ENCODE results near the gene GLI3. TPM values are rescaled to one million over a fixed set of nuclear protein-coding genes. Genes with fewer than 3 reads are reported as not detected.

GLI3 gene
- total RNA-seq, 5 donors from 2014 or later (not counting 1 experiment from before 2014, with no cell fraction given): 0.10 to 0.79 (median 0.32) TPM; not detected in 1

- H3K27ac ChIP-seq (ENCODE audit: low read length): no peak overlapping the region
- peaks cover 0 to 9% of the 10 kb centered on the region in 2 experiments for H3K4me1 ChIP-seq (ENCODE audit: control insufficient read depth in 1 of 2, extremely low read depth in 1 of 2, insufficient read depth in 2 of 2, low read length in 2 of 2)
- CTCF ChIA-PET: no interaction called here
- H3K9me3 ChIP-seq: no peaks in the 10 kb centered on the region
- peaks cover 0 to 2% of the 10 kb centered on the region in 2 experiments for H3K27me3 ChIP-seq (replicated peaks in 1 of 2; ENCODE audit: control insufficient read depth in 2 of 2, extremely low read depth in 1 of 2, insufficient read depth in 2 of 2, low read length in 1 of 2)
- no peaks in the 10 kb centered on the region for H3K36me3 ChIP-seq (ENCODE audit: control insufficient read depth in 2 of 2, extremely low read depth in 1 of 2, insufficient read depth in 1 of 2, low read length in 1 of 2)
- H3K27ac Mint-ChIP-seq: no peak overlapping the region
- H3K9me3 Mint-ChIP-seq: peaks cover 0 to 6% (median 0%) of the 10 kb centered on the region in 3 donors
- H3K27me3 Mint-ChIP-seq: peaks cover 7 to 8% of the 10 kb centered on the region in 2 donors
- H3K4me3 Mint-ChIP-seq: no peak overlapping the region
- H3K4me3 ChIP-seq (ENCODE audit: control insufficient read depth in 1 of 2, extremely low read depth in 1 of 2, low read length in 1 of 2): no peak overlapping the region
- no peaks in the 10 kb centered on the region for H3K36me3 Mint-ChIP-seq
- POLR2A ChIA-PET: no interaction called here
- ATAC-seq (replicated peaks in 1 of 4): no peak
- 7% methylated on average over 3 of the region's 4 CpGs for WGBS (ENCODE audit: insufficient coverage)
- no peak for DNase-seq
- H3K4me1 Mint-ChIP-seq: peaks cover 3 to 9% (median 5%) of the 10 kb centered on the region in 3 donors
Observed at GRCh38 chr7:42269161-42269560, 32.2 kb upstream of the GLI3 start.

GRCh38 chr7:42264702-42265101 lies 27.7 kb upstream of the GLI3 start:
- ChIA-PET CTCF (no interaction called here), POLR2A (no interaction called here)
- no peak for DNase-seq
- H3K36me3 Mint-ChIP-seq: no peaks in the 10 kb centered on the region
- no CpG with 5 or more reads among the region's 4 CpGs for WGBS (ENCODE audit: insufficient coverage)
- H3K4me3 Mint-ChIP-seq: no peak overlapping the region
- peaks cover 0 to 7% of the 10 kb centered on the region in 2 experiments for H3K4me1 ChIP-seq (ENCODE audit: control insufficient read depth in 1 of 2, extremely low read depth in 1 of 2, insufficient read depth in 2 of 2, low read length in 2 of 2)
- no peaks in the 10 kb centered on the region for H3K36me3 ChIP-seq (ENCODE audit: control insufficient read depth in 2 of 2, extremely low read depth in 1 of 2, insufficient read depth in 1 of 2, low read length in 1 of 2)
- H3K9me3 ChIP-seq: no peaks in the 10 kb centered on the region
- peaks cover 3 to 9% (median 5%) of the 10 kb centered on the region in 3 donors for H3K4me1 Mint-ChIP-seq
- peaks cover 0 to 2% of the 10 kb centered on the region in 2 experiments for H3K27me3 ChIP-seq (replicated peaks in 1 of 2; ENCODE audit: control insufficient read depth in 2 of 2, extremely low read depth in 1 of 2, insufficient read depth in 2 of 2, low read length in 1 of 2)
- no peak for ATAC-seq (replicated peaks in 1 of 4)
- H3K27me3 Mint-ChIP-seq: peaks cover 3 to 4% of the 10 kb centered on the region in 2 donors
- H3K27ac Mint-ChIP-seq: no peak overlapping the region
- peaks cover 0 to 4% (median 0%) of the 10 kb centered on the region in 3 donors for H3K9me3 Mint-ChIP-seq
- H3K27ac ChIP-seq (ENCODE audit: low read length): no peak overlapping the region
- no peak overlapping the region for H3K4me3 ChIP-seq (ENCODE audit: control insufficient read depth in 1 of 2, extremely low read depth in 1 of 2, low read length in 1 of 2)

- Histone ChIP-seq H3K27me3 (replicated peaks in 1 of 2; ENCODE audit: control insufficient read depth in 2 of 2, extremely low read depth in 1 of 2, insufficient read depth in 2 of 2, low read length in 1 of 2) (no peaks in the 10 kb centered on the region), H3K9me3 (no peaks in the 10 kb centered on the region), H3K4me1 (ENCODE audit: control insufficient read depth in 1 of 2, extremely low read depth in 1 of 2, insufficient read depth in 2 of 2, low read length in 2 of 2) (peaks cover 0 to 4% of the 10 kb centered on the region in 2 experiments), H3K27ac (ENCODE audit: low read length) (no peak overlapping the region), H3K4me3 (ENCODE audit: control insufficient read depth in 1 of 2, extremely low read depth in 1 of 2, low read length in 1 of 2) (no peak overlapping the region), H3K36me3 (ENCODE audit: control insufficient read depth in 2 of 2, extremely low read depth in 1 of 2, insufficient read depth in 1 of 2, low read length in 1 of 2) (no peaks in the 10 kb centered on the region)
- ChIA-PET POLR2A (no interaction called here), CTCF (no interaction called here)
- Mint-ChIP-seq H3K4me1 (peaks cover 1 to 5% (median 5%) of the 10 kb centered on the region in 3 donors), H3K4me3 (no peak overlapping the region), H3K9me3 (peaks cover 0 to 4% (median 0%) of the 10 kb centered on the region in 3 donors), H3K27ac (no peak overlapping the region), H3K36me3 (no peaks in the 10 kb centered on the region), H3K27me3 (peaks cover 3 to 4% of the 10 kb centered on the region in 2 donors)
- DNase-seq (no peak), ATAC-seq (replicated peaks in 1 of 4) (no peak)
- WGBS (ENCODE audit: insufficient coverage): 64% methylated on average over 3 of the region's 4 CpGs
Observed at GRCh38 chr7:42263971-42264370, 27.0 kb upstream of the GLI3 start.

GRCh38 chr7:42262964-42263363 lies 26.0 kb upstream of the GLI3 start:
- ChIA-PET POLR2A (no interaction called here), CTCF (no interaction called here)
- Mint-ChIP-seq H3K27me3 (peaks cover 4% of the 10 kb centered on the region in 2 donors), H3K4me1 (no peaks in the 10 kb centered on the region), H3K27ac (no peak overlapping the region), H3K4me3 (no peak overlapping the region), H3K9me3 (peaks cover 0 to 4% (median 0%) of the 10 kb centered on the region in 3 donors), H3K36me3 (no peaks in the 10 kb centered on the region)
- WGBS (ENCODE audit: insufficient coverage): 92% methylated on average over 5 of the region's 7 CpGs
- Histone ChIP-seq H3K4me1 (ENCODE audit: control insufficient read depth in 1 of 2, extremely low read depth in 1 of 2, insufficient read depth in 2 of 2, low read length in 2 of 2) (no peaks in the 10 kb centered on the region), H3K27me3 (replicated peaks in 1 of 2; ENCODE audit: control insufficient read depth in 2 of 2, extremely low read depth in 1 of 2, insufficient read depth in 2 of 2, low read length in 1 of 2) (no peaks in the 10 kb centered on the region), H3K4me3 (ENCODE audit: control insufficient read depth in 1 of 2, extremely low read depth in 1 of 2, low read length in 1 of 2) (no peak overlapping the region), H3K9me3 (no peaks in the 10 kb centered on the region), H3K36me3 (ENCODE audit: control insufficient read depth in 2 of 2, extremely low read depth in 1 of 2, insufficient read depth in 1 of 2, low read length in 1 of 2) (no peaks in the 10 kb centered on the region), H3K27ac (ENCODE audit: low read length) (no peak overlapping the region)
- DNase-seq (no peak), ATAC-seq (replicated peaks in 1 of 4) (no peak)

- Mint-ChIP-seq H3K36me3 (no peaks in the 10 kb centered on the region), H3K4me1 (no peaks in the 10 kb centered on the region), H3K9me3 (peaks cover 2 to 12% (median 6%) of the 10 kb centered on the region in 3 donors), H3K27me3 (peaks cover 0 to 4% of the 10 kb centered on the region in 2 donors), H3K4me3 (no peak overlapping the region), H3K27ac (no peak overlapping the region)
- Histone ChIP-seq H3K4me1 (ENCODE audit: control insufficient read depth in 1 of 2, extremely low read depth in 1 of 2, insufficient read depth in 2 of 2, low read length in 2 of 2) (no peaks in the 10 kb centered on the region), H3K4me3 (ENCODE audit: control insufficient read depth in 1 of 2, extremely low read depth in 1 of 2, low read length in 1 of 2) (no peak overlapping the region), H3K27ac (ENCODE audit: low read length) (no peak overlapping the region), H3K27me3 (replicated peaks in 1 of 2; ENCODE audit: control insufficient read depth in 2 of 2, extremely low read depth in 1 of 2, insufficient read depth in 2 of 2, low read length in 1 of 2) (no peaks in the 10 kb centered on the region), H3K9me3 (no peaks in the 10 kb centered on the region), H3K36me3 (ENCODE audit: control insufficient read depth in 2 of 2, extremely low read depth in 1 of 2, insufficient read depth in 1 of 2, low read length in 1 of 2) (no peaks in the 10 kb centered on the region)
- CTCF ChIA-PET: no interaction called here
- DNase-seq: no peak
- 90% methylated on average over 3 of the region's 5 CpGs for WGBS (ENCODE audit: insufficient coverage)
- ATAC-seq (replicated peaks in 1 of 4): no peak
- POLR2A ChIA-PET: no interaction called here
Observed at GRCh38 chr7:42254217-42254616, 17.2 kb upstream of the GLI3 start.

GRCh38 chr7:42253316-42253715 lies 16.3 kb upstream of the GLI3 start:
- Mint-ChIP-seq H3K4me3 (no peak overlapping the region), H3K4me1 (no peaks in the 10 kb centered on the region), H3K9me3 (peaks cover 2 to 12% (median 6%) of the 10 kb centered on the region in 3 donors), H3K27ac (no peak overlapping the region), H3K36me3 (no peaks in the 10 kb centered on the region), H3K27me3 (peaks cover 0 to 2% of the 10 kb centered on the region in 2 donors)
- H3K9me3 ChIP-seq: no peaks in the 10 kb centered on the region
- H3K27ac ChIP-seq (ENCODE audit: low read length): no peak overlapping the region
- DNase-seq (no peak), ATAC-seq (replicated peaks in 1 of 4) (no peak)
- POLR2A ChIA-PET: no interaction called here
- no peaks in the 10 kb centered on the region for H3K27me3 ChIP-seq (replicated peaks in 1 of 2; ENCODE audit: control insufficient read depth in 2 of 2, extremely low read depth in 1 of 2, insufficient read depth in 2 of 2, low read length in 1 of 2)
- no peaks in the 10 kb centered on the region for H3K4me1 ChIP-seq (ENCODE audit: control insufficient read depth in 1 of 2, extremely low read depth in 1 of 2, insufficient read depth in 2 of 2, low read length in 2 of 2)
- H3K4me3 ChIP-seq (ENCODE audit: control insufficient read depth in 1 of 2, extremely low read depth in 1 of 2, low read length in 1 of 2): no peak overlapping the region
- CTCF ChIA-PET: no interaction called here
- H3K36me3 ChIP-seq (ENCODE audit: control insufficient read depth in 2 of 2, extremely low read depth in 1 of 2, insufficient read depth in 1 of 2, low read length in 1 of 2): no peaks in the 10 kb centered on the region
- WGBS (ENCODE audit: insufficient coverage): 93% methylated on average over 3 of the region's 3 CpGs

- ATAC-seq (replicated peaks in 1 of 4) (no peak), DNase-seq (no peak)
- H3K27ac ChIP-seq (ENCODE audit: low read length): no peak overlapping the region
- Mint-ChIP-seq H3K4me3 (no peak overlapping the region), H3K27ac (no peak overlapping the region), H3K9me3 (peaks cover 2 to 12% (median 6%) of the 10 kb centered on the region in 3 donors), H3K36me3 (no peaks in the 10 kb centered on the region), H3K27me3 (no peaks in the 10 kb centered on the region), H3K4me1 (no peaks in the 10 kb centered on the region)
- H3K4me3 ChIP-seq (ENCODE audit: control insufficient read depth in 1 of 2, extremely low read depth in 1 of 2, low read length in 1 of 2): no peak overlapping the region
- WGBS (ENCODE audit: insufficient coverage): no CpG with 5 or more reads among the region's 2 CpGs
- ChIA-PET POLR2A (no interaction called here), CTCF (no interaction called here)
- H3K36me3 ChIP-seq (ENCODE audit: control insufficient read depth in 2 of 2, extremely low read depth in 1 of 2, insufficient read depth in 1 of 2, low read length in 1 of 2): no peaks in the 10 kb centered on the region
- no peaks in the 10 kb centered on the region for H3K4me1 ChIP-seq (ENCODE audit: control insufficient read depth in 1 of 2, extremely low read depth in 1 of 2, insufficient read depth in 2 of 2, low read length in 2 of 2)
- no peaks in the 10 kb centered on the region for H3K27me3 ChIP-seq (replicated peaks in 1 of 2; ENCODE audit: control insufficient read depth in 2 of 2, extremely low read depth in 1 of 2, insufficient read depth in 2 of 2, low read length in 1 of 2)
- no peaks in the 10 kb centered on the region for H3K9me3 ChIP-seq
Observed at GRCh38 chr7:42250411-42250810, 13.4 kb upstream of the GLI3 start.

Data from T-cell (primary cell).